Stomach (tissue), 9 donors: ENCODE measurements around the gene RPTOR. TPM values are rescaled to one million over a fixed set of nuclear protein-coding genes. Genes with fewer than 3 reads are reported as not detected.
A peak's percentile ranks its signal among the peaks of the same experiment; 100 is the strongest.

Experiments
- DNase-seq, 2 donors: peaks; one replicate each; pipeline versions ENCODE4 v3.0.0 to v3.0.0-alpha.2; 2013 to 2019
- H3K27ac ChIP-seq, 5 donors: fragments of 200-600 bp in 4 of 5; sonication (generic) in 4 of 5; one replicate each; pipeline ENCODE4 v1.5.1; 2013 to 2019; ENCODE audit warnings: mild to moderate bottlenecking in 1 of 5, moderate library complexity in 1 of 5
- H3K27me3 ChIP-seq, 3 donors: fragments of 200-600 bp; sonication (generic); one replicate each; pipeline ENCODE4 v1.5.1; 2017 to 2019; ENCODE audit warnings: mixed run types in 1 of 3
- H3K36me3 ChIP-seq, 4 donors: fragments of 200-600 bp; sonication (generic); 1 replicate in 3 of 4; 2 replicates in 1 of 4; pipeline ENCODE4 v1.5.1; 2016 to 2019
- H3K4me1 ChIP-seq, 4 donors: fragments of 200-600 bp; sonication (generic); one replicate each; pipeline ENCODE4 v1.5.1; 2016 to 2019
- H3K4me3 ChIP-seq, 4 donors: fragments of 200-600 bp; sonication (generic) in 3 of 4; one replicate each; pipeline ENCODE4 v1.5.1; 2016 to 2019; ENCODE audit warnings: mild to moderate bottlenecking in 1 of 4
- H3K9me3 ChIP-seq, 4 donors: fragments of 200-600 bp; sonication (generic); one replicate each; pipeline ENCODE4 v1.5.1; 2016 to 2019
- CTCF ChIP-seq, 7 experiments: fragments of 450-650 bp in 4 of 7; fragments of 200-600 bp in 3 of 7; sonication (generic) in 3 of 7; IDR thresholded peaks; one replicate each; pipeline ENCODE4 v1.5.1; 2016 to 2019; ENCODE audit warnings: antibody characterized with exemption in 7 of 7, control low read depth in 2 of 7, mild to moderate bottlenecking in 1 of 7
- EP300 ChIP-seq: sonication (generic); formaldehyde crosslinking; IDR thresholded peaks from one replicate; pipeline ENCODE4 v1.6.1; 2017; ENCODE audit warnings: antibody characterized with exemption
- POLR2A ChIP-seq, 4 donors: fragments of 450-650 bp; IDR thresholded peaks; one replicate each; pipeline ENCODE4 v1.6.1; 2016; ENCODE audit warnings: antibody characterized with exemption in 4 of 4, control low read depth in 2 of 4, mild to moderate bottlenecking in 1 of 4, moderate library complexity in 1 of 4
- POLR2AphosphoS5 ChIP-seq, 3 donors: sonication (generic); formaldehyde crosslinking; IDR thresholded peaks; one replicate each; pipeline ENCODE4 v1.6.1; 2016; ENCODE audit warnings: antibody characterized with exemption in 3 of 3
- WGBS, 5 donors: extraction: QIAGEN DNeasy Blood & Tissue Kit in 3 of 5; methylation state at CpG; one replicate each; pipeline versions ENCODE4 v1.1.5 to v1.1.7; 2013 to 2018; 5-methylcytosine and 5-hydroxymethylcytosine counted together
- intact Hi-C: fragments of 100-400 bp; cut with DNase I; formaldehyde crosslinking; loops from one replicate; pipeline ENCODE4 v1.15.1; 2023; ENCODE audit warnings: low total_unique reads
- polyA plus RNA-seq, 3 donors: library from polyadenylated mRNA; stranded (reverse); fragments of 200-250 nt; gene quantifications; one replicate each; pipeline ENCODE4 v1.2.3, GENCODE V29; 2013
- total RNA-seq, 5 donors: library from RNA; depleted of rRNA; stranded (reverse); fragments of >200 nt; gene quantifications; one replicate each; pipeline versions ENCODE4 v1.1.0 to v1.2.3, GENCODE V29; 2014 to 2016
- donor health status: healthy with polysubstance abuse.
- donor health status: Bipolar disorder and iron deficiency.
- donor health status: healthy.

RPTOR gene
- total and polyA plus RNA-seq, 8 donors, result 3.8 to 103 (median 19.3) TPM

- WGBS, 5 donors, result 69 to 76% (median 72%) methylated on average over 9 of the region's 9 CpGs
- peaks cover 6 to 23% (median 11%) of the 10 kb centered on the region in 4 donors for H3K4me1 ChIP-seq
- intact Hi-C loops, result no loop called here
- no peaks in the 10 kb centered on the region for H3K27me3 ChIP-seq
- peaks cover 3 to 5% (median 4%) of the 10 kb centered on the region in 4 donors for H3K36me3 ChIP-seq
- H3K9me3 ChIP-seq, result no peaks in the 10 kb centered on the region
- no peak overlapping the region for H3K4me3 ChIP-seq
- peak in 1 of 2 donors; percentile 32 for DNase-seq
- no peak overlapping the region for H3K27ac ChIP-seq
- no peak for TF ChIP-seq POLR2A (IDR thresholded peaks at IDR 0.05)
- no peak for TF ChIP-seq EP300
- no peak for TF ChIP-seq CTCF (IDR thresholded peaks at IDR 0.05)
- no peak for TF ChIP-seq POLR2AphosphoS5 (IDR thresholded peaks at IDR 0.05)
These were observed 158.5 kb downstream of the RPTOR start for GRCh38 chr17:80703142-80703478.

DNA sequence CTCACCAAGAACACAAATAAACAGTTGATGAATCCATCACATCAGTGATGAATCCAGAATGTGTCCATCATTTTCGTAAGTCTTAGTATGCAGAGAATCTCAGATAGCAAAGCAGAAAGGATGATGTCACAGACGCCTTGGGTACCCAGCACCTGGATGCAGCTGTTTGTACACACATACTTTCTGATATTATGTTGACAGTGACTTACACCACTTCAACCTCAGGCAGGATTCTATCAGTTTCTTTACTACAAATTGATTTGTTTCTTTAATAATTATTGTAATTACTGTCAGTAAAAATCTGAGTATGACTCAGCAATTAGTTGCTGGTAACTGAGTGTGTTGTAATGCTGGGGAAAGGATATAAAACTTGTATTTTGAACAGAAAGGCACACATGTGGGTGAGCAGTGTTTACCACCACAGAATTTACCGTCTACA is 159.8 kb downstream of the RPTOR start:
- DNase-seq, result no peak
- H3K9me3 ChIP-seq, result no peaks in the 10 kb centered on the region
- H3K4me3 ChIP-seq, result no peak overlapping the region
- no peak overlapping the region for H3K27ac ChIP-seq
- peaks cover 3 to 17% (median 17%) of the 10 kb centered on the region in 4 donors for H3K36me3 ChIP-seq
- TF ChIP-seq POLR2AphosphoS5 (IDR thresholded peaks at IDR 0.05), result no peak
- TF ChIP-seq POLR2A (IDR thresholded peaks at IDR 0.05), result no peak
- TF ChIP-seq CTCF (IDR thresholded peaks at IDR 0.05), result no peak
- TF ChIP-seq EP300, result no peak
- 73 to 87% (median 81%) methylated on average over 3 of the region's 3 CpGs for WGBS, 5 donors
- peaks cover 6 to 14% (median 11%) of the 10 kb centered on the region in 4 donors for H3K4me1 ChIP-seq
- intact Hi-C loops, result no loop called here
- H3K27me3 ChIP-seq, result no peaks in the 10 kb centered on the region

DNA sequence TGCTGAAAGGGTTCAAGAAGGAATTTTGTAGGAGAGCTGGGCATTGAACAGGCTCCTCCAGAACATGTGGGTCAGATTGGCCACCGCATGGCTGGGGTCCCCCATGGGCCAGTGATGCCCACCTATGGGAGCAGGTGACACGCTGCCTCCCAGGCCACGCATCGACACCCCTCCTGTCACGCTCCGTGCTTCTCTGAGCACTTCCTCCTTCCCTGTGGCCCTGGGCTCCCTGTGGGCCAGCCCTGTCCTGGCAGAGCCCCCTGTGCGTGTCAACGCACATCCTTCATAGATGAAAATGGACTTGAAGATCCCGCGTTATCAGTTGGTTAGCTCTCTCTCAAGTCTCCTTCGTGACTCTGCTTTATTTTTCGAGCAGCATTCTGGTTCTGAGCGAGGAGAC is 160.3 kb downstream of the RPTOR start:
- 88 to 97% (median 95%) methylated on average over 13 of the region's 13 CpGs for WGBS, 5 donors

GRCh38 chr17:80705988-80706387 is 161.3 kb downstream of the RPTOR start:
- no peak for TF ChIP-seq CTCF (IDR thresholded peaks at IDR 0.05)
- intact Hi-C loops, result no loop called here

More for the DNA sequence above, 160.3 kb downstream of the RPTOR start:
- Histone ChIP-seq H3K27me3 (no peaks in the 10 kb centered on the region), H3K36me3 (peaks cover 3 to 22% (median 20%) of the 10 kb centered on the region in 4 donors), H3K27ac (no peak overlapping the region), H3K4me1 (peaks cover 6 to 14% (median 11%) of the 10 kb centered on the region in 4 donors), H3K4me3 (no peak overlapping the region), H3K9me3 (no peaks in the 10 kb centered on the region)
- DNase-seq, result no peak
- intact Hi-C loops, result no loop called here
- no peak for TF ChIP-seq EP300

GRCh38 chr17:80706463-80706867 is 161.8 kb downstream of the RPTOR start:
- Histone ChIP-seq H3K4me1 (peaks cover 6 to 14% (median 11%) of the 10 kb centered on the region in 4 donors), H3K36me3 (peaks cover 3 to 23% (median 21%) of the 10 kb centered on the region in 4 donors), H3K9me3 (no peaks in the 10 kb centered on the region), H3K4me3 (no peak overlapping the region), H3K27me3 (no peaks in the 10 kb centered on the region), H3K27ac (no peak overlapping the region)
- DNase-seq, result no peak
- WGBS, 5 donors, result 43 to 55% (median 51%) methylated on average over 5 of the region's 5 CpGs
- intact Hi-C loops, result no loop called here
- TF ChIP-seq POLR2AphosphoS5 (IDR thresholded peaks at IDR 0.05), result no peak

More at GRCh38 chr17:80705988-80706387, 161.3 kb downstream of the RPTOR start:
- no peaks in the 10 kb centered on the region for H3K9me3 ChIP-seq
- peaks cover 6 to 14% (median 11%) of the 10 kb centered on the region in 4 donors for H3K4me1 ChIP-seq
- no peak overlapping the region for H3K27ac ChIP-seq
- H3K36me3 ChIP-seq, result peaks cover 3 to 23% (median 21%) of the 10 kb centered on the region in 4 donors
- H3K27me3 ChIP-seq, result no peaks in the 10 kb centered on the region
- H3K4me3 ChIP-seq, result no peak overlapping the region
- no peak for DNase-seq
- 47 to 61% (median 51%) methylated on average over 5 of the region's 5 CpGs for WGBS, 5 donors
